GM12873 (cell line): ENCODE measurements around the gene NAIF1.

Source experiments
- CTCF ChIP-seq: IDR thresholded peaks from 2 replicates; pipeline ENCODE4 v1.5.1; 2012; ENCODE audit warnings: low read depth, mild to moderate bottlenecking, moderate library complexity, low read length, control low read depth; ENCODE audit not compliant: insufficient read depth; ENCODE audit errors: missing control alignments

NAIF1 gene

GRCh38 chr9:128056887-128057723 is 10.0 kb downstream of the NAIF1 start:
- no peak for TF ChIP-seq CTCF

- no peak for TF ChIP-seq CTCF
These were observed 11.0 kb downstream of the NAIF1 start for GRCh38 chr9:128056086-128056485.

- no peak for TF ChIP-seq CTCF
These were observed 11.6 kb downstream of the NAIF1 start for GRCh38 chr9:128055344-128056040.

GRCh38 chr9:128054087-128054486 is 13.0 kb downstream of the NAIF1 start:
- no peak for TF ChIP-seq CTCF

GRCh38 chr9:128053560-128053959 is 13.6 kb downstream of the NAIF1 start:
- TF ChIP-seq CTCF = no peak

GRCh38 chr9:128051932-128052709 is 15.0 kb downstream of the NAIF1 start:
- no peak for TF ChIP-seq CTCF

GRCh38 chr9:128049843-128050242 is 17.3 kb downstream of the NAIF1 start:
- no peak for TF ChIP-seq CTCF
